Head of caudate nucleus (tissue), 42 donors: Measurements from ENCODE around the gene NKAIN4.

Experiments
- DNase-seq, 42 donors: peaks; one replicate each; pipeline versions ENCODE4 v3.0.0 to v3.0.0-alpha.2; 2020 to 2021; ENCODE audit warnings: mixed read lengths in 7 of 42
- intact Hi-C: fragments of 100-400 bp; cut with DNase I; formaldehyde crosslinking; loops from one replicate; pipeline ENCODE4 v1.15.0; 2022

NKAIN4 gene

DNA sequence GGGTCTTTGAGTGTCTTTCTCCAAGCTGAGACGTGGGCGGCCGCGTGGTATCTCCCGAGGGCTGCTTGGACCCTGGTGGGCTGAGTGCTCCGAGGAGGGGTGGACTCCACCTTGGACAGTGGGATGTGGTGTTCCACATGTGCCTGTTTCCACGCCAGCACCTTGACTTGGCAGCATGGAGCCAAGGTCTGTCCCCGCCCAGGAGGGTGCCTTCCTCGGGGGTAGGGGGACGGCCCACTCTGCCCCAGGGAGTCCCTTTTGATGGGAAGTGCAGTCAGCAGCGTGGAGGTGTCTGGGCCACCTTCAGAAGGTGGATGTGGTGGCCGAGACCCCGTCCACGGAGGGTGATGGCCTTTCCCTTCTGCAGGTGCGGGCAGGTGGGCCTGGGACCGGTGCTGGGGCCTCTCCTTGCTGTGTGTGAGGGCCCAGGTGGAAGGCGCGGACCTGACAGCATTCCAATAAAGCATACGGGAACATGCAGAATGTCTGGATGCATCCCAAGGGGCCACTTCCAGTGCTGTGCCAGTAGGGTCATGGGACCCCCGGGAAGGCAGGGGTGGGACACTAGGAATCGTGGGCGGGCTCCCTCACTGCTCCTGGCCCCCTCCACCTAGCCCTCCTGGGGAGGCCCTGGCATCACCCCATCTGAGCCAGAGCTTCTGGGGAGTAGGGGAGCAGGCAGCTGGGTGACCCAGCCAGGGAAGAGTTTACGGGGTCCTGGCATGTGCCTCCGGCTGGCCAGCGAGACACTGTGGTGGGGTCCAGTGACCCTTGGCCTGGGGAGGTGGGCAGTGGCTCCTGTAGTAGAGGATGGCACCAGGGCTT is 35.3 kb upstream of the NKAIN4 start:
- intact Hi-C loops: no loop called here
- DNase-seq: no peak

DNA sequence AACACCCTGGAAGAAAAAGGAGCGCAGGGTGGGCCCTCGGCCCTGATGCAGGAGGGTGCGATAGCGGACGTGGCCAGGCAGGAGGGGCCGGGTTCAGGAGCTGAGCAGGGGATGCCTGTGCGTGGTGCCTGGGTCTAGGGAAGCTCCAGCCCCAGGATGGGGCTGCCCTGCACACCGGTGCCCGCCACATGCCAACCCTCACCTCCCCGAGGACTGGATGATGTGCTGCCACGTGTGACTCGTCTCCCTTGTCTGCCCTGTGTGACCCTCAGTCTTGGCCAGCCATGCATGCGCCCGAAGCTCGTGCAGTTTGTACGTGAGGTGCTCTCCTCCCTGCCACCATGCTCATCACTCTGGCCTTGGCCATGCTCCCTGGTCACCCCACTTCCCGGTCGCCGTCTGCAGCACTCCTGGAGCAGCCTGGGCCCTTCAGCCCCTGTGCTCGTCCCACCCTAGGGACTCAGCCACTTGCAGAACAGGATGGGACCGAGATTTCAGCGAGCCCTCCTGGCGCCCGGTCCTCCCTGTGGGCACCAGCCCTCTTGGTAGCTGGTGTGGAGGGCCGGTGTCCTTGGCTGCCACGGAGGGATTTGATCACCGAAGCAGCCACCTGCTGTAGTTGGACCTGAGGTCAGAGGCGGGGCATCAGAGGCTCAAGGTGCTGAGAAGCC is 34.5 kb upstream of the NKAIN4 start:
- DNase-seq: no peak
- intact Hi-C loops: no loop called here

DNA sequence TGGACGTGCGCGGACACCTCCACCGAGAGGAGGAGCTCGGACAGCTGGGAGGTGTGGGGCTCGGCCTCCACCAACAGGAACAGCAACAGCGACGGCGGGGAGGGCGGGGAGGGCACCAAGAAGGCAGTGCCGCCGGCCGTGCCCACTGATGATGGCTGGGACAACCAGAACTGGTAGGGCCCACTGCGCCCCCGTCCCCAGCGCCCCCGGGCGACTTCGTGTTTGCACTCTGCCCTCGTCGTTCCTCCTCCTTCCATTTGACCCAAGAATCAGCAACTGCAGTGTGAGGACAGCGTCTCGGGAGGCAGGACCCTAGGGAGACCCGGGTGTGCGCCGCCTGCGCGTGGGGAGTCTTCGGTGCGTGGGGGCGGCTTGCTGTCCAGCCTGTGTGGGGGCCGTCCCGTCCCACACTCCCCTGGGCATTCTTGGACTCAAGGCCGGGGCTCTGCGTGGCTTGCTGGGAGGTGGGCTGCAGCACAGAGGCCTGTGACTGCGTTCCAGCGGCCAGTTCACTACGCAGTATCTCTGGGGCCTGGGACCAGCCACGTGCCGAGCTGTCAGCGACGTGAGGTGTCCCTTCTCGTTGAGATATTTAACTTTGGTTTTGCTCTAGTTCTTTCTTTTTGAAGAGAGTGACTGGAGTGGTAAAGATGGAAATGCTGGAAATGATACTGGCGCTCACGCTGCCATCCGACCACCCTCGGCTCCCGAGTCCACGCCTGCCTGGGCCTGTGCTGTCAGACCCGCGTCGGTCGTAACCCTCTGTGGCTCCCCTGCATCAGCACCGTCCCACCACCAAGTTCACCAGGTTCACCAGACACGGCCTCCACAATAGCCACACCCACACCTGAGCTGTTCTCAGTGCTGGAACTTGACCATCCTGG is 33.7 kb upstream of the NKAIN4 start:
- intact Hi-C loops: no loop called here
- DNase-seq: no peak

DNA sequence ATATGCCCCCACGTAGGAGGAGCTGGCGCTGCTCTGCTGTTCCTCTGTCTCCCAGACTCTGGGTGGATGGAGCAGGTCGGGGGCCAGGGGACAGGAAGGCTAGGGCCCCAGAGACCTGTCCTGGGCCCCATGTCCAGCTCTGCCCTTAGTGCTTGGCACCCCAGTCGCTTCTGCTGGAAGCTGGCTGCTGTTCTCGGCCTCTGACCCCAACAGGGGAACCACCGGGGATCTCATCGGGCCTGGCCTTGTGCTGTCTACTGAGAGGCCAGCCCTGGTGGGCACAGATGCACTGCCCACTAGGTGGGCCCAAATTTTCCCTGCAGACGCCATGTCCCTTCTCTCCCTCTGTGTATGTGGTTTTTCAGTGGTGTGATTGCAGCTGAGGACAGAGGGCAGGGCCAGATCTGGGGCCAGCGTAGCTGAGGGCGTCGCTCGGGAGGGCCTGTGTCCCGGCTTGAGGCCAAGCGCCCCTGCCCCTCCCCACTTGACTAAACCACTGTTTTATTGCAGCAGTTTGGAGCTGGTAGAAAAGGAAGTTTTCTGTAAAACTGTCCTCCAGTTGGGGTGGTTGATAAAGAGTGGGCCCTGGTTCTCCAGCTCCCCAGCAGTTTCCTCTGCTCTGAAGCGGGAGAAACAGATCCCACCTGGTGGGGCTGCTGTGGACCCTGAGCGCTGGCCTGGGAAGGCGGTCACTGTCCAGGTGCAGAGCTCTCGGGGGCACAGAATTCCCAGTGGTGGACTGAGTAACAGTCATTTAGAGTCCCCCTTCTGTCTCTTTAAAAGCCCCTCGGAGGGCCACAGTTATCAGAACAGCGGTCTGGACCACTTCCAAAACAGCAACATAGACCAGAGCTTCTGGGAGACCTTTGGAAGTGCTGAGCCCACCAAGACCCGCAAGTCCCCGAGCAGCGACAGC is 32.8 kb upstream of the NKAIN4 start:
- intact Hi-C loops: no loop called here
- DNase-seq: no peak

DNA sequence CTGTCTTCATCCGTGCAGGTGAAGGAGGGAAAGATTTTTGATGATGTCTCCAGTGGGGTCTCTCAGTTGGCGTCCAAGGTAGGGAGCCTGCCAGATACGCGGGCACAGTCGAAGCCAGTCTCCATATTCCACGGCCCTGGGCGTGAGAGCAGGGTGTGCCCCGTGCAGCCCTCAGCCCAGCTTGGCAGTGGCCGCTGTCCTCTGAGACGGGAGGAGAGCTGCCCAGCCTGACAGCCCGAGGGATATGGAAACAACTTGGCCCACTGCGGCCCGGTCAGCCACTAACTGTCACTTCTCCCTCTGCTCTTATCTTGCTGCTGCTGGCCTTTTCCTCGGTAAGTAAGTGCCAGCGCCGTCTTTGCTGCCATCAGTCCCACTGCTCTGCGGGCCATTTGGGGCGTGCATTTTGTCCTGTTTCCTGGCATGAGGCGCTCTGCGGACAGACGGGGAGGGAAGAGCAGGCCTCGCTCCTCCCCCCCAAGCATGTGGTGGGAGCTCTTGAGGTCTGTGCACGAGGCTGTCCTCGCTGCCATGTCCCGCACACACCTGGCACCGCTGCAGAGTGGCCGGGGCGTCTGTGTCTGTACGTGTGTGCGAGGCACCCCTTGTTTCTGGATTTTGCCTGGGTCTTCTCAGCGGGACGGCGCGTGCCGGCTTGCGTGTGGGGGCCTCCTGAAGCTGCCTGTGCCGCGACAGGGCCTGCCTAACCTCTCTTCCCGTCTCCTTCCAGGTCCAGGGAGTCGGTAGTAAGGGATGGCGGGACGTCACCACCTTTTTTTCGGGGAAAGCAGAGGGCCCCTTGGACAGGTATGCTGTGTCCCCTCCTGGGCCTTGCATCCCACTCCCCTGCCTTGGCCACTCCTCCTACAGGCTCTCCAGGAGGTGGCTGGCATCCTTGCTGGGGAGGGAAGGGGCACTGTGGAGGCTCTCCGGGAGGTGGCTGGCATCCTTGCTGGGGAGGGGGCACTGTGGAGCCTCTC is 31.7 kb upstream of the NKAIN4 start:
- no peak for DNase-seq
- intact Hi-C loops: no loop called here

DNA sequence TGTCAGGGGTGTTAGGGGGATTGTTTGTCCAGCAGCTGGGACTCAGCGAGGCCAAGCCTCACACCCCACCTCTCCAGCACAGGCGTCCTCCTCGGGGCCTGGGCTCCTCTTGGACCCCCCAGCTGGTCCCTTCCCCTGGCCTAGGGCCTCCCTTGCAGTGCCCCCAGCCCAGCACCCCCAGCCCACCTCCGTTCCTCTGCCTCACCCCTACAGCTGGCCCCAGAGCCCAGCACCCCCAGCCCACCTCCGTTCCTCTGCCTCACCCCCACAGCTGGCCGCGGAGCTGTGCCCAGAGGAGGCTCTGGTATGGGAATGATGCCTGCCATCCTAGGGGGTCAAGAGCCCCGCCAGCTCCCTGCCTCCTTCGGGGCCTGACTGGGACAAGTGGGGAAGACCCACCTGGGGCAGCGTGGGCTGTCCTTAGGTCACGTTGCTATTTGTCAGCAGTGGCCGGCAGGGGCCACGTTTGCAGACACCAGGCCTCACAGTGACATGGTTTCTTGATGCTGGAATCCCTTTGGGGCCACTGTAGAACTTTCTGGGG is 30.8 kb upstream of the NKAIN4 start:
- DNase-seq: no peak
- intact Hi-C loops: no loop called here

DNA sequence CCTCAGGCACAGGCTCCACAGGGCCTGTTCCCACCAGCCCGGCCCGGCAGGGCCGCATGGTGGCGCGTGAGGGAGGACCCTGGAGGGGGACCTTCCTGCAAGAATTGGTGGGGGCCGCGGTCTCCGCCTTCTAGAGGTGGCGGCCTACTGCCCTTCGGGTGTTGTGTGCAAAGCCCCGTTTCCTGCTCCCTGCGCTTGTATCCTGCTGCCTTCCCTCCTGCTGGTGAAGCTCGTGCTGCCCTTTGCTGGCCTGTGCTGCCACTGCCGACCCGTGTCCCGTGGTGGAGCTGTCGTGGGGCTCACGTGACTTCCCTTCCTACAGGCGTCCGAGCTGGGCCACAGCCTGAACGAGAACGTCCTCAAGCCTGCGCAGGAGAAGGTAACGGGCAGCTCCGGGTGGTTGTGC is 30.3 kb upstream of the NKAIN4 start:
- intact Hi-C loops: no loop called here
- no peak for DNase-seq

DNA sequence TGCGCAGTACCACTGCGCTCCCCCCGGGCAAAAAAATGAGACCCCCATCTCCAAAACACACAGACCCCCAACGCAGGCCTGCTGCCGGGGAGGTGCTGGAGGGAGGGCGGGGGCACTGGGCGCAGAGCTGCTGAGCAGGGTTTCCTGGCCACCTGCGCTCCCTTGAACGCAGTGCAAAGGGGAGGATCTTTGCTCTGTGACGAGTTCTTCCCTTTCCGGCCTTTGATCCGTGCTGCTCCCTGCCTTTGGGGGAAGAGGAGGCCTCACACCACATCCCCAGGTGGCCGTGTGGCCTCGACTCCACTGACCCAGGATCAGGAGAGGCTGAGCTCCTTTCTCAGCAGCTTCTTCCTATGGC is 29.8 kb upstream of the NKAIN4 start:
- intact Hi-C loops: no loop called here
- no peak for DNase-seq

DNA sequence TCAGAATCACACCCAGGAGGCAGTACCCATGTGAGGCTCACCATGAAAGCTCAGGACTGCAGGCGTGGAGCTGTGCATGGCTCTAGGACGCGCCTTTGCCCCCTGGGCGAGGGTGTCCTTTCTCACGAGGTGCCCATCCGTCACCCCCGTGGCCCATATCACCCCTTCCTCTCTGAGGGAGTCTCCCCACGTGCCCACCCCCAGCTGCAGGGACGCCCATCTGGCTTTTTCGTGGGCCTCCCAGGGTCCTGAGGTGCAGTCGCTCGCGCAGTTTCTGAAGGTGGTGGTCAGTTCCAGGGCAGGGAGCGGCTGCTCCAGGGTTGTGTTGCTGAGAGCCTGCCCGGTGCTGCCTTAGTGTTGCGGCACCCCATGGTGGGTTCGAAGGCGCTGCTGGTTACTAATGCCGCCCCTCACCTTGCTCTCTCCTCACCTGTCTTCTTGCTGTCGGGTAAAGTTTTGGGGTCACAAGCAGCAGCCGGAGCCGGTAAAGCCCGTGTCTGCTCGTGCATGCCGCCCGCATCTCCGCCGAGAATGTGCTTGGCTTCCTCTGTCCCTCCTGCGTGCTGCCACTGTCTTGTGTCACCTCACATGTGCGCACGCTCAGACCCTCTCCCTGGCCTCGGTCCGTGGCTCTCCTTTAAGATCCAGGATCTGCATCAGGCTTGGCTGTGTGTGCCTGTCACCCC is 29.3 kb upstream of the NKAIN4 start:
- DNase-seq: no peak
- intact Hi-C loops: no loop called here

DNA sequence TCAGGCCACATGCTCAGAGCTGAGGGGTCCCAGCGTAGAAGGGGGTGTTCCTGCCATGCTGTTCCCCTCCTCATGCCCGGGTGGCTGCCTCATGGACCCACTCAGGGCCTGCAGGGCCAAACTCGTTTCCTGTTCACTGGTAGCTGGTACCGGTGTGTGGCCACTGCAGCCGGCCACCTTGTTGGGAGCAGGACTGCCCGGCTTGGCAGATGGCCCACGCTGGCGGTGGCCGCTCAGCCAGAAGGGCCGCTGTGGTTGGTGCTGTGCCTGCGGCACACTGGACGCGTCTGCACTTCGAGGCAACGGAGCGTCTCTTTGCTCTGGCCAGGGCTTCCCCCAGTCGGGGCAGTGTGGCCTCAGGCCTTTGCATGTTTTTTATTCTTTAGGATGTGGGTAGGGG is 28.7 kb upstream of the NKAIN4 start:
- no peak for DNase-seq
- intact Hi-C loops: no loop called here

DNA sequence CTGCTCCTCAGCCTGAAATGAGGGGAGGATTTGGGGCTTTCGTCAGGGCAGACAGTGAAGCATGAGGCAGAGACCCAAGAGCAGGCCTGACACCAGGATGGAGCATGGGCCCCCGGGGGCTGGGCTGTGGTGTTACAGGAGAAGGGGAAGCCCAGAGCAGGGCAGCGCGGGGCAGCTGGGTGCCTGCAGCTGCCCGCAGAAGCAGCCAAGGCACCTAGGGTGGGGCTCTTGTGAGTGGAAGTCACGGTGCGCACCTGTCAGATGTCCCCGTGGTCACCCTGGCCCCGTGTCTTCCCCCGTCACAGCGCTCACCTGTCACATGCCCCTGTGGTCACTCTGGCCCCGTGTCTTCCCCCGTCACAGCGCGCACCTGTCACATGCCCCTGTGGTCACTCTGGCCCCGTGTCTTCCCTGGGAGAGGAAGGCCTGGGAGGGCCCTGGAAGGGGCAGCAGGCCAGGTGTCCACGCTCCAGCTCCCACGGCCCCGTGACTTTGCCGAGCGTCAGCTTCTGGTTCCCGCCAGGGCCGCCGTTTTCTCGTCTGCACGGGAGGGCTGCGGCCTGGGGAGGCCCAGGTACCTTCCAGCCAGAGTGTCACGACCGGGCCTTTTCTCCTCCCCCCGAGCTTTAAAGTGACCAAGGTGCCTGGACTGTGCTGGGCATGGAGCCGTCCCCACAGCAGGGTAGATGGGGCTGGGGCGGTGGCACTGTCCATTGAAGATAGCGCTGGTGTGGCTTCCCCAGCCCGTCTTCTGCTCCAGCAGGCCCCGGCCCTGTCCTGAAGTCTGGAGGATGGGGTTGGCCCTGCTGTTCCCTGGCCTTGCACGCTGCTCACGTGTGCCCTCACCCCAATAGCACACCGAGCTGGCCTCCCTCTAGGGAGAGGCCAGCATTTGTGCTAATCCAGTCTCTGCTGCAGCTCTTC is 27.7 kb upstream of the NKAIN4 start:
- intact Hi-C loops: no loop called here
- no peak for DNase-seq

DNA sequence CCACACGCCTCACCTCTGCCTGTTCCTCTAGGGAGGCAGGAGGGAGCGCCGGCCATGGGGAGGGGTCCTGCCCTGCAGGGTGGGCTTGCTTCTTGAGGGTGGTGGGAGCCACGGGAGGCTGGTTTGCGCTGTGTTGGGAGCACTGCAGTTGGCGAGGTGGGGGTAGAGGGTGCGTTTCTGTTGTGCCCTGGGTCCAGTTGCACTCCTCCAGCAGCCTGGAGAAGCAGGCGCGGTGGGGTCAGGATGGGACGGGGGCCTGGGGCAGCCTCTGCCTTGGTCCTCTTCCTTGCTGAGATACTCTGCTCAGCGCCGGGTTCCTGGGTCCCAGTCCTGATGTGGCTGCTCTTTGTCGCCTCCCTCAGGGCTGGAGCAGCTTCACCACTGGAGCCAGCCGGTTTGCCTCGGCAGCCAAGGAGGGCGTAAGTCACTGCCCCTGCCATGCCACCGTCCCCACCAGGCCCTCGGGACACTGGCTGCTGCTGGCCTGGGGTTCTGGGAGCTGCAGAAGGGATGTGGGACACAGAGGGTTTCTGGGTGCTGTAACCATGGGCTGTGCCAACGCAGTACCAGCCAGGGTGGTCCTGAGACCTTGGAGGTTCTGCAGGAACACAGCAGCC is 26.8 kb upstream of the NKAIN4 start:
- no peak for DNase-seq
- intact Hi-C loops: no loop called here

DNA sequence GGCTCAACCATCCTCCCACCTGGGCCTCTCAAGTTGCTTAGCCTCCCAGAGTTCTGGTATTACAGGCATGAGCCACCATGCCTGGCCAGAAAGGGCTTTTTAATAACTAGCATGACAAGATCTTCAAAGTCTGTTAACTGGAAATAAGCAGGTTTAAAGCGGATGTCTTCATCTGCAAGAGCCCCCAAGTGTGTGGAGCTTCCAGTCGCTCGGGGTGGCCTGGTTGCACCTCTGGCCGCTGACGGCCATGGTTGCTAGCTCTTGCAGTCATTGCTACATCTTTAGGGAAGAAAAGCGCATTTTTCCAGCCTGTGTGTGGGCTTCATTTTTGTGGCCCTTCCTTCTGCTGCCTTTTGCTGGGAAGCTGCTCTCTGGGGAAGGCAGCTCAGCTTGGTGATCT is 26.1 kb upstream of the NKAIN4 start:
- DNase-seq: no peak
- intact Hi-C loops: no loop called here

DNA sequence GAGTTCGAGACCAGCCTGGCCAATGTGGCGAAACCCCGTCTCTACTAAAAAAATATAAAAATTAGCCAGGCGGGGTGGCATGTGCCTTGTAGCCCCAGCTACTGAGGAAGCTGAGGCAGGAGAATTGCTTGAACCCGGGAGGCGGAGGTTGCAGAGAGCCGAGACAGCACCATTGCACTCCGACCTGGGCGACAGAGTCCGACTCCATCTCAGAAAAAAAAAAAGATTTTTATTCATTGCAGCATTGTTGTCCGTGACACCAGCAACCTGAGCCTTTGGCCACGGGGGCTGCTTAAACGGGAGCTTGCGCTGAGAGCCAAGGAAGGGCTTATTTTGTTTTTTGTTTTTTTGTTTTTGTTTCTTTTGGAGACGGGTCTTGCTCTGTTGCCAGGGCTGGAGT is 25.7 kb upstream of the NKAIN4 start:
- intact Hi-C loops: no loop called here
- DNase-seq: no peak

DNA sequence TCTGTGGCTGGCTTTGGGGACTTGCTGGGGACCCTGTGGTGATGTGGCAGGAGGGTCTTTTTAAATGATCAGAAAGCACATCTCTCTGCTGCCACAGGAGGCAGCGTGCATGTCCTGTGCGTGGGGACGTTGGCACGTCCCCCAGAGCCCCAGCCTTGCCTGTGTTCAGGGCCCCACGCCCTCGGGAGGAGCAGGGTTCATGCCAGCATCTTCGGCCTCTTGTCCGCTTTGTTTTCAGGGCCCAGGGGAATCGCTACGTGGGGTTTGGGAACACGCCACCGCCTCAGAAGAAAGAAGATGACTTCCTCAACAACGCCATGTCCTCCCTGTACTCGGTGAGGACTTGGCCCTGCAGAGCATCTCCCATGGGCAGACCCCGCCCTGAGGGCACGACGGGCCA is 24.4 kb upstream of the NKAIN4 start:
- no peak for DNase-seq
- intact Hi-C loops: no loop called here
